Myometrial cell (primary cell): ENCODE results near the gene EFCAB12. TPM values are rescaled to one million over a fixed set of nuclear protein-coding genes. Genes with fewer than 3 reads are reported as not detected.

ENCODE experiments used
- total RNA-seq: library from RNA; depleted of rRNA; stranded (reverse); fragments of >200 nt; gene quantifications from 2 replicates; pipeline ENCODE4 v1.2.3, GENCODE V29; 2015

The EFCAB12 gene
- total RNA-seq: 0.35 TPM in 1 of 2 replicates, not detected in the other

DNA sequence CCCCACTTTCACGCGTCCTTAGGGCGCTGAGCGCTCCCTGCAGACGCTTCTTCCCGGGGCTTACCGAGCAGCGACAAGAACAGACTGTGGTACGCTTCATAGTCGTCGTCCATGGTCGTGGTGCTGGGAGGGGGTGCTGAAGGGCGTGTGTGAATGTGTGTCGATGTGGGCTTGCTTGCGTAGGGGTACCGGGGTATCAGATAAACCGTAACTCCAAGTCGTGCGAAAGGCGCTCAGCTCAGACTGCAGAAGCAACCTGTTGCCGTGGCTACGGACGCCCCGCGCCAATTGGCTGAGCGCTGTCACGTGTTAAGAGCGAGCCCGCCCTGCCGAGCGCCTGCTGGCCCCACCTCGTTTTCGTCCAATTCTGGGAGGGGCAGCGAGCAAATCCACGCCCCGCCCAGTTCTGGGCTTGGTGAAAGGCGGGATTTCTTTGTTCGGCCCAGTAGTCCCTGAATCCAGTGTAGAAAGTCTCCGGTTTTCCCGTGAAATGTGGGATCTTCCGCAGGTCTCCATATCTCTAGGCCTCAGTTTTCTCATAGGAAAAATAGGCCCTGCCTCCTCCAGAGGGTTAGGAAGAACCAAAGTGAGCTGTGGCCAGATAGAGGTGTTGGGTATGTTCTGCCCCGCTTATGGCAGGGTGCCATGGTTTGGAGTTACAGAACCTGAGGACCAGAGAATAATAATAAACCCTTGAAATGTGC is at the start of gene EFCAB12:
Gene EFCAB12 (minus strand): TSS at position 261 of the 704 bp plus-strand sequence. CDS start 148 bp downstream, at position 113.

DNA sequence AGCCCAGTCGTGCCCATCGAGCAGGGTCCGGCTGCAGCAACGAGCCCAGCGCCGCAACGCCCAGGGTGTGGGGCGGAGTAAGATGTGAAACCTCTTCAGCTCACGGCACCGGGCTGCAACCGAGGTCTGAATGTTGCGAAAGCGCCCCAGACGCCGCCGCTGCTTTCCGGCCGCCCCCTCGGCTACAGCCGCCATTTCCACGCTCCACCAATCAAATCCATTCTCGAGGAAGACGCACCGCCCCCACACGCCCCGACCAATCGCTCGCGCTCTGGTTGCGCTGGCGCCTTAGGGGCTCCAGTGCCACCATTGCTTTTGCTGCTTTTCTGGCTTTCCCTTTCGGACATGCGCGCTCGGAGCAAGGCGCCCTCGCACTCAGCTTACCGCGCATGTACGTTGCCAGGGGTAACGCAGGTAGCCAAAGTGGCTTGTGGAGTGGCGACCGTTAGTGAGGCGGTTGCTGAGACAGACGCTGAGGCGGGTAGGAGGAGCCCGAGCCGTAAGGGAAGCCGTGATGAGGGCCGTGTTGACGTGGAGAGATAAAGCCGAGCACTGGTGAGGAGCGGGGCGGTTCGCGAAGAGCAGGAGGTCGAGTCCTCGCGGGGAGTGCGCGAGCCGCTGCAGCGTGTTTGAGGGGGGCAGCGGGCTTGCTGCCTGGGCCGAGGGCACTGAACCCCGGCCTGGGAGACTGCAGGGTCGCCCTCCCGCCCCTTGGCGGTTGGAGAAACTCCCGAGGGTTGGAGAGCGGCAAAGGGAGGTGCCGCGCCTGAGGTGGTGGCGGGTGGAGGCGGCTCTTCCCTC is 11.6 kb upstream of the EFCAB12 start, which contains the start of the genes IFT122 and MBD4:
Gene IFT122 (plus strand): TSS at position 408 of the 801 bp plus-strand sequence. CDS start 107 bp downstream, at position 515.
Gene MBD4 (minus strand): TSS at position 132 of the 801 bp plus-strand sequence. CDS start 115 bp downstream, at position 17.

Other genes with a start within 250 kb of the EFCAB12 start
- gene CNBP, start 244.7 kb downstream of the EFCAB12 start, total RNA-seq: 226 and 243 TPM in 2 replicates
- gene COPG1, start 179.0 kb downstream of the EFCAB12 start, total RNA-seq: 329 and 344 TPM in 2 replicates
- gene HMCES, start 149.8 kb downstream of the EFCAB12 start, total RNA-seq: 33.4 and 47.9 TPM in 2 replicates
- 16.1 and 20.4 TPM in 2 replicates for gene MBD4, start 11.3 kb upstream of the EFCAB12 start, total RNA-seq
- gene IFT122, start 11.6 kb upstream of the EFCAB12 start, total RNA-seq: 19.9 and 32.1 TPM in 2 replicates
- gene RHO, start 100.0 kb upstream of the EFCAB12 start, total RNA-seq: not detected in 2 replicates
- gene H1-8, start 114.5 kb upstream of the EFCAB12 start, total RNA-seq: not detected in 2 replicates
- gene PLXND1, start 178.0 kb upstream of the EFCAB12 start, total RNA-seq: 40.1 and 50.2 TPM in 2 replicates